Activated CD4-positive, alpha-beta T cell treated with anti-CD3 and anti-CD28 coated beads, Interleukin-2, Interleukin-6, amounts not matched to agents 100 ng/mL and 50 ng/mL, durations not matched to agents 16 hours and 8 hours (primary cell): ENCODE results near the gene BAG5.
A peak's percentile ranks its signal among the peaks of the same experiment; 100 is the strongest.
"Not testable (repeated sequence)": the region's sequence is repeated elsewhere in the genome, so short reads cannot be mapped to it uniquely, and the experiment has no call there.

Experiments used
- DNase-seq: peaks from one replicate; pipeline ENCODE4 v3.0.0-alpha.2; 2020

Gene BAG5

DNA sequence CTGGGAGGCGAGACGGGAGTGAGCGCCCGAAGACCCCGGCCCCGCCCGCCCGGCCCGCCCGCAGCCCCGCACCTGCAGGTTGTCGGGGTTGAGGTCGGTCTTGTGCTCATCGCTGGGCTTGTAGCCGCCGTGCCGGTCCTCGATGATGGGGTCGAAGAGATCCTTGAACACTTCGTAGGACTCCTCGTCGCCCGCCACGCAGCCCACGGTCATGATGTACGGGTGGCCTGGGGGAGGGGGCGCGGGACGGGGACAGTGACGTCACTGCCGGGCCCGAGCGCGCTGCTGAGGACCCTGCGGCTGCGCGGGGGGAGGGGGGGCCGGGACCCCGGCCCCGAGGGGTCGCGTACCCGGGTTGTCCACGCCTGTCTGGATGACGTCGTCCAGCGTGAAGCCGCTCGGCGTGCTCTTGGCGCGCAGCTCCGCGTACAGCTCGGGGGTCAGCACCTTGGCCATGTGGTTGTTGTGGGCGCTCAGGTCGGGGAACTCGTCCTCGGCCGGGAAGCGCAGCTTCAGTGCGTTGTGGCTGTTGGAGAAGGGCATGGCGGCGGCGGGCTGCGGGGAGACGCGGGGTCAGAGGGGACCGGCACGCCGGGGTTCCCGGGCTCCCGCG lies 40.4 kb downstream of the BAG5 start:
- no peak for DNase-seq

DNA sequence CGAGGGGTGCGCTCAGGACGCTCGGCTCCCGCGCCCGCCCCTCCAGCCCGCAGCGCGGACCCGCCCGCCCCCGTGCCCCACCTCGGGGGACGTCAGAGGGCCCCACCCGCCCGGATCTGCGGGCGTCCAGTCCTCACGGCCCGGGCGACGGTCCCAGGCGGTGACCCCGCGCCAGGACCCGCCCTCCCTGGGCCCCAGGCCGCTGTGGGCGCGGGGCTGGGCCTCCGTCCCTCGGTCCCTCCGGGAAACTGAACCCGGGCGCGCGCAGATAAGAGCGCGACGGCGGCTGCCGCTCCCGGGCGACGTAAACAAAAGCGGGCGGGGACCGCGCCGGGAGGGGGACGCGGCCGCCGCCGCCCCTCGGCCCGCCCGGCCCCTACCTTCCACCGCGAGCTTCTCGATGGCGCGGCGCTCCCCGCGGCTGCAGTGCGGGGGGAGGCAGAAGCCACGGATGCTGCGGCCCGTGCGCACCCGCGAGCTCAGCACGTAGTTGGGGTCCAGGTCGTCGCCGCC lies 41.0 kb downstream of the BAG5 start:
- no peak for DNase-seq

DNA sequence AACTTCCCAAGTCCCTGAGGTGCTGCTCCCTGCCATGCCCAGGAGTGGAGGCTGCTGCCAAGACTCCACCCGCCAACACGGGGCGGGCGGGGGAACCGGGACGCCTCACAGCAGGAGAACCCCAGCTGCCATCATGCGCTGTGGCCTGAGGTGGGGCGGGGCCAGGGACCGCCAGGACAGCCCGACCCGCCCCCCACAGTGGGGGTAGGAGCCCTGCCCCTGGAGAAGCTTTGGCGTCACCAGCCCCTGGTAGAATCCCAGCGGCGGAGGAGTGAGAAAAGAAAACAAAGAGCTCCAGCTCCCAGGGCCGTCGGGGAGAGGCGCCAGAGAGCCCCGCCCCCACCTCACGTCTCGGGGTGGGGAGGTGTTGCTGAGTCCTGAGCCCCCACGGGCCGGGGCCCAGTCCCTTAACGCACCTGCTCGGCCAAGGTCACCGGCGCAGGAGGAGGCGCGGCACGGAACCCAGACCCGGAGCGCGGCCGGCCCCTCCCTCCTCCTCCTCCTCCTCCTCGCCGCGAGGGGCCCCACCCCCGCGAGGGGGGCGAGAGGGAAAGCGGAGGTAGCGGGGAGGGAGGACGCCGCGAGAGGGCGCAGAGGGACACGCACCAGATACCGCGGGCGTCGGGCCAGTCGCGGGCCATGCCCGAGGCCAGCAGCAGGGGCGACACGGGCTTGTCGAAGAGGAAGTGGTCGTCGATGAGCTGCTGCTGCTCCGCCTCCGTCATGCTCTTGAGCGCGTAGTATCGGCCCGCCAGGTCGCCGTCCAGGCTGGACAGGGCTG lies 41.6 kb downstream of the BAG5 start:
- peak; percentile 61 for DNase-seq

DNA sequence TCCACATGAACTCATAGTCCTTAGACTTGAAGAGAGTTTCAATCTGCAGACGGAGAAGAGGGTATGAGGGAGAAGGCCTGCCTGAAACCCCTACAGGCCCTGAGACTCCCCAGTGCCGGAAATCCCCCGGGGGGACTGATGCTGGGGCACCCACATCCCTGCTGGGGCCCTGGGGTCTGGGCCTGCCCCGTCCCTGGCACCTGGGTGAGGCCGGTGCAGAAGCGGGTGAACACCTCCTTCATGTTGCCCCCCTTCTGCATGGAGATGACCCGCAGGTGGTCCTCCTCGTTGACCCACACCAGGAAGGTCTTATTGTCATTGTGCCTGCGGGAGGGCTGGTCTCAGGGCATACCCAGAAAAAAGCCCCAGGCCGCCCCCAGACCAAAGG lies 42.2 kb downstream of the BAG5 start:
- no peak for DNase-seq

DNA sequence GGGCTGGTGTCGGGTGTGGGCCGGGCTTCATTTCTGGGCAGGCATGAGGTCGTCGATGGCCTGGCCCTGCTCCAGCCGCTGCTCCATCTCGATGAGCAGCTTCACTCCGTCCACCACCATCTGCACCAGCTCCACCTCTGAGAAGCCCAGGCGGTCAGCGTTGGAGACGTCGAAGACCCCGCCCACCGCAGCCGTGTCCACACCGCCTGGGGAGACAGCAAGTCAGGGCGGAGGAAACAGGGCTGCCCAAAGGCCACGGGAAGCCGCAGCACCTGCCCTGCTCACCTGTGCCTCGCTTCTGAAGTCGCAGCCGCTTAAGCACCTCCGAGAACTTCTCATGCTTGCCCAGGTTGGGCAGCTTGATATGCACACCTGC lies 42.6 kb downstream of the BAG5 start:
- DNase-seq, result no peak

DNA sequence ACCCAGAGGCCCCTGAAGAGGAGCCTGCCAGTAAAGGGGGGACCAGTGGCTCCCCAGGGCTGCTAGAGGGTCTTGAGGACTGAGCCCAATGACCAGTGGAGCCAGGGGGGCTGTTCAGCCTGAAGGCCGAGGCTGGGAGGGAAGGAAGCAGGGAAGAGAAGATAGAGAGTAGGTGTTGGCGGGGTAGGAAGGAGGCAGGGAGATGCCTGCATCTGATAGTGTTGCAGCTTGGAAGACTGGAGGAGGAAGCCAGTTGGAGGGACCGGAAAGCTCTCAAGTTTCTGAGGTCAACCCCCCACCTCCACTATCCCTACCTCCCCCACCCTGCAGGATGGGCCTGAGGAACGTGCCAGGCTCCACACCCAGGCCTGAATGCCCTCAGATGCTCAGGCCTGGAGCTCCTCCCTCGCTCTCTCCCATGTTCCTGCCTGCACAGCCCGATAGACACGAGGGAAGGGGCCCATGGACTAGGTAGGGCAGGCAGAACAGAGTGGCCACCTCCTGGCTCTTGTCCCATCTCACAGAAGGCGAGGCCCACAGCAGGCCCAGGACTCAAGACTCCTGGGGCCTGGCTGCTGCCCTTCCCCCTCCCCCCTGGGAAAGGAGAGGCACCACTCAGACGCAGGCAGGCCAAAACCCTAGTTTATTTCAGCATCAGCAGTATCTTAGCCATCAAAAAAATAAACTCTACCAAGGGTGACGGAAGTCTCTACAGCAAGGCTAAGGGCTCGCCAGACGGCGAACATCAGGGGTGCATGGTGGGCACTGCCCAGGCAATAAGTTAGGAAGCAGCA lies 43.2 kb downstream of the BAG5 start:
- DNase-seq, result no peak

DNA sequence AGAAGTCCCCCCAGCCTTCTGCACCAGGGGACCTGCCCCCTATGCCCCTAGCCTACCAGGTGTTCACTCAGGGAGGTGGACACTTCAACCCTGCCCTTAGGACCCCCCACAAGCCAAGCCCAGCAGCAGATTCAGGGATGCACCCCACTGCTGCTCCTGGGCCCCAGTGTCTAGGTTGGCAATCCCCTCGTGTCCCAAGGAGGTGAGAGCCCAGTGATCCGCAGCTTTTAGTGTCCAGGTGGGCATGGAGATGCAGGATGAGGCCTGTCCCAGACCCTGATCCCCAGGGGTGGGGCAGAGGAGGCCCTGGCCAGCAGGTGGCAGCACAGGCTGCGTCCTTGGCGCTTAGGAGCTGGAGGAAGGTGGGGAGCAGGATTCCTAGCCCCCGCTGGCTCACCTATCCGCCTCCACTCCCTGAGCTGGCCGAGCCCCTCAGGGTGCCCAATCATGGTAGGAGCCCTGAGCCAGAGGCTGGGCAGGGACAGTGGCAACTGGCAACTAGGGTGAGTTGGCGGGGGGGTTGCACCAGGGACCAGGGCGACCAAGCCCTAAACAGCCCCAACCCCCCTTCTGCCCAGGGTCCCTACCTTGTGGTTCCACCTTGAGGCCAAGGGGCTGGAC lies 43.9 kb downstream of the BAG5 start:
- peak; percentile 62 for DNase-seq

DNA sequence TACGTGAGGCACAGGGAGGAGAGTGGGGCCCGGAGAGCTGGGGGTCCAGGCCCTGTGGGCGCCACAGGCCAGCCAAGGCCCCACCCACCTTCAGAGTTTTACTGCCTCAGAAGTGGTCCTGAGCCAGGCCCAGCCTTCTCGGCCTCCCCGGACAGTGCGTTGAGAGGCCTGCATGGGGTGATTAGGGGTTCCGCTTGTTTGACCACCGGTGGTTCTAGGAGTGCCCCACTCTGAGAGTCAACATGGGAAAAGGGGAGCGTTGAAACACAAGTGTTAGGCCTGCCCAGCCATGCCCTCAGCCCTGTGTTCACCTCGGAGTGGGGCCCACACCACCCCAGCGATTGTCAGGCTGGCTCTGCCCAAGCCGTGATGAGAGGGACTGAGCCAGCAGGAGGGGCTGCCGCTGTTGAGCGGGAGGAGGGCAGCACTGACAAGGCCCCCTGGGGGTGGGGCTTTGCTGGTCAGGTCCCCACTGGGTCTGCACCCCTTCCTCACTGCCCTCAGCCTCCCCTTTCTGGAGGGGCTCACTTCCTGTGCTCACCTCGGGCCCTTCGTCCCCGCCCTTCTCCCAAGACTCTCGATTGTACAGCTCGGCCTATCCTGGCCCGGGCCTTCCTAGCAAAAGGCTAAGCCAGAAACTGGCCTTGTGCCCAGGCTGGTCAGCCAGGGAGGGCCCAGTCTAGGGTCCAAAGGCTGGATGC lies 44.6 kb downstream of the BAG5 start:
- no peak for DNase-seq

DNA sequence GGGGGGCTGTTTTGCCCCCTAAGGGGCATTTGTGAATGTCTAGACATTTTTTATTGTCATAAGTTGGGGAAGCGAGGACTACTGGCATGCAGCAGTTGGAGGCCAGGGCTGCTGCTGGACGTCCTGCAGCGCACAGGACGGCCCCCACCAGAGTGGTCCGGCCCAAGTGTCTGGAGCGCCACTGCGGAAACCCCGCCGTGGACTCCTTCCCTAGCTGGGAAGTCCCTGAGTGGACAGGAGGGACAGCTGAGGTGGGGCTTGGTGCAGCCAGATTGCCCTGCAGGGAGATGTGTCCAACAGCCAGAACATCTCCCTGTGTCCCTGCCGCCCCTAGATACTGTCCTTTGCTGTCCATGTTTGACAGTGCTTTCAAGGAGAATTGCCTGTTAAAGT lies 45.3 kb downstream of the BAG5 start:
- DNase-seq, result no peak

DNA sequence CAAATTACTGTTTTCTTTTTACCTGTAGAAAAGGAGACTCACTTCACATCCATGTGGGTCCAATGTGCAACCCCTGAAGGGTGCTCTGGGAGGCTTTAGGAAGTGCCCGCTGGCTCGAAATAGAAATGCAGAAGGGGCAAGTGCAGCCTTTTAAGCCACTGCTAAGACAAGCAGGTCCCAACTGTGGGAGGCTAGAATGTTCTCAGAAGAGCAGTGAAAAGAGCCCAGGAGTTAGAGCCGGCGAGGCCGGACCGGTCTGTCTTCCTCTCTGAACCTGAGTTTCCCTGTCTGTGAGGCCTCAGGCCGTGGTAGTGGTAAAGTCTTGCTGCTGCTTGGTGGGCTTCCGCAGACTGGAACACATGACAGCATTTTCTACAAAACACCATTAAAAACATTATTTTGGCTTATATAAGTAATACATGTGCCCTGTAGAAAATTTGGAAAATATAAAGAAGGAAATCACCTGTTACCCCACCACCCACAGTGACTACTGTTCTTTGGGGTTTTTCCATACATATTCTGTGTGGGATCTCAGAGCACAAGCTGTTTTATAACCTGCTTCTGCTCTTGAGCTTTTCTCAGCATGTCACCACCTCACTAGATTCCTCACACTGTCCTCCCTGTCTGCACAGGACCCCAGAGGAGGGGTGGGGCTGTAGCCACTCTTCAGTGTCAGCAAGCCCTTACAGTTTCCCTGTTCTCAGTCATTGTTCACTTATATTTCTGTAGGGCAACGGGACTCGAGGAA lies 45.9 kb downstream of the BAG5 start:
- DNase-seq, result no peak

DNA sequence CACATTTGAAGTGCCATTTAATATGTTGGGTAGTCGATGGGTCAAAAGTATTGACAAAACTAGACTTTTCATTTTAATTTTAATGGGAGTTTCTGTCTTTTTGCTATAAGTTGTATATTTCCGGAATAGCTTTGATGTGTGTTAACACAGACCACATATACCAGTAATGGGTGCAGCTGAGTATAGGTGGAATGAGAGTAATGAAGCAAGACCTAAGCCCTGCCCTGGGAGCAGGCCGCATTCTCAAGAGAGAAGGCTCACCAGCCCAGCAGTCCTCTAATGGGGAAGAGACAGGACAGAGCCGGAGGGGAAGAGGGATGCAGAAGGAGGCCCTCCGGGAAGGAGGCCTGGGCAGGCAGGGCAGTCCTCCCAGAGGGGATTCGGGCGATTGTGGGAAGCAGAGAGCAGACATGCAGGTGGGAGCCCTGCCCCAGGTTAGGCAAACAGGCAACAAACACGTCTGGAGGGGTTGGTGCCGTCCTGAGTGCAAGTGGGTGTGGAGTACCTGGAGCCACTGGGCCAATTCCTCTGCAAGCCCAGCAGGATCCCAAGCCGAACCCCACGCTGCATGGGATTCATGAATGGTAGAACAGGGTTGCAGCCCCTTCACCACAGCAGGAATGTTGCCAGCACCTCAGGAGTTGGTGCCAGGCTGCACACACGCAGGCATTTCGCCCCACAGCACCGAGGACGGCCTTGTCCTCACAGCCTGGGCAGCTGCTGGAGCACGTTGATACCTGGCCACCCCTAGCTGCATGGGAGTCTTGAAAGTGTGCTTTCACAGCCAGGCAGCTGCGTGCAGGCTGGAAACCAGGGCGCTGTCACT lies 47.6 kb downstream of the BAG5 start:
- no peak for DNase-seq

DNA sequence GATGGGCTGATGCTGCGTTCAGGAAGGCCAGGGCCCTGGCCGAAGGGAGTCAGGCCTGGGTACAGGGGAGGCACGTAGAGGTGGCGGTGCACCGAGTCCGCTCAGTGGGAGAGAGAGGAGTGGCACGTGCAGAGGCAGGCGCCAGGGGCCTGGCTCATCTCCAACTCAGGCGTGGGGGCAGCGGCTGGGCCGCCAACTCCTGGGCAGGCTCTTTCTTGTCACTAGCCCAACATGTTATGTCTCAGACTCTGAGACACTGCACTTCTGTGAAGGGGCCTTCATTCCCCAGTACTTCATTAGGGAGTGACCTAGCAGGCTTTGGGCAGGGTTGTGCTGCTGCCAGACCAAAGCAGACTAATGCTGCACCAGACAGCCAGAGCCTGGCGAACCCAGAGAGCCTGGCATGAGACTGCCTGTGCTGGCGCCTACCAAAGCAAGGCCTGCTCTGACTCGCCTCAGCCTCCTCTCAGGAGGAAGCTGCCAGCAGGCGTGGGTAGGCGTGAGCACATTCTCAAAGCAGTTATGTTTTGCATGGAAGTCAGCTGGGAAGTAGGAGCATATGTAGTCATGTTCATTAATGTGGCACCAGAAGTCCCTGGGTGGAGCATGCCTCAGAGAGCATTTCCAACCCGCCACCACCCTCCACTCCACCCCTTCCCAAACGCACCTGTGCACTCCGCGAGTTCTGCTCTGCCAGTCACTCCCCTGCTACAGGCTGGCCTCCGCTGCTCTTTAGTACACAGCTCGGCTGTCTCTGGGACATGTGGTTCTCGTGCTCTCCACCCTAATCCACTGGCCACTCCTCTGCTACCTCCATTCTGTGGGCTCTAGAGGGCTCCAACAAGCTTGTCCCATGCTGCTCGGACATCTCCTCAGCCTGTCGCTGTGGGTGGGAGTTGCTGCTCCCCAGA lies 49.5 kb downstream of the BAG5 start:
- DNase-seq, result no peak

DNA sequence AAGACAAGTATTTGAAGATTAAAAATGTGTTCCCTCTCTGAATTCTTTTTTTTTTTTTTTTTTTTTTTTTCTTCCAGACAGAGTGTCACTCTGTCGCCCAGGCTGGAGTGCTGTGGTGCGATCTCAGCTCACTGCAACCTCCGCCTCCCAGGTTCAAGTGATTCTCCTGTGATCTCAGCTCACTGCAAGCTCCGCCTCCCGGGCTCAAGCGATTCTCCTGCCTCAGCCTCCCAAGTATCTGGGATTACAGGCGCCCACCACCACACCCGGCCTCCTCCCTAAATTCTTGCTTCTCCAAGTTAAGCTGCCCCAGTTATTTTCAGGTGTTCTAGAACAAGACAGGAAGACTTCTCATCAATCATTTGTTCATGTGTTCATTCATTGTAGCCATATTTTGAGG lies 50.3 kb downstream of the BAG5 start:
- DNase-seq, result not testable (repeated sequence)

DNA sequence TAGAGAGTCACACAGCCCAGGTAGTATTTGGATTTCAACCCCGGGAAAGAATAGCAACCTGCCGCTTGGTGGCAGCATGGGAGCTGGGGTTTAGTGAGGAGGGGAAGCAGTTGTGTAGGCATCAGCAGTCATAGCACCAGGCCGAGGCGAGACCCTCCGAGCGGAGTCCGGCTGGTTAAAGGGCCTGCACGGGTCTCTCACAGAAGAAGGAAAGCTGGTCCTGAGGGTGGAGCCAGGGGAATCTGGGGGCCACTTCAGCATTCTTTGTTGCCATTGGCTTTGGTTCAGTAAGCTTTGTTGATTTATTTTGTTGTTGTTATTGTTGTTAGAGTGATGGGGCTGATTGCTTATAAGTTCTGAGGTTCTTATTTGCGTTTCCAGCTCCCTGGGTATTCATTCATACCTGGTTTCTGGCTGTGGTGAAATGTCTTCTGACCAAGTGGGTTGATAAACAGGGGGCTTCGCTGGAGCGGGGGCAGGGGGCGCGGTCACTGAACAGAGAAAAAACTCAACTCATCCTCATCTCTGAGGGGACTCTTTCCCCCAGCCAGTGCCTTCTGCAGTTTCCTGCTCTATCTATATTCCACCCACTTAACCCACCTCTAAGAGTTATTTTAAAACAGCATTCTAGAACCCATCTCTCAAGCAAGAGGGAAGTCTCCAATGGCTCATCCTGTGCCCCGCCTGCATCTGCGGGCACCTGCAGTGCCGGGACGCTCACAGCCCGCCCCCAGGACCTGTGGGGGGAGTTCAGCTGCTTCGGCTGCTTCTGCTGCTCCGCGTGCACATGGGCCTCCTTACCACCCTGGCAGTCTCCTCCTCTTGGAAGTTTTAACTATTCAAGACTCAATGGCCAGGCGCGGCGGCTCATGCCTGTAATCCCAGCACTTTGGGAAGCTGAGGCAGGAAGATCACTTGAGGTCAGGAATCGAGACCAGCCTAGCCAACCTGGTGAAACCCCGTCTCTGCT lies 51.4 kb downstream of the BAG5 start:
- DNase-seq, result no peak

DNA sequence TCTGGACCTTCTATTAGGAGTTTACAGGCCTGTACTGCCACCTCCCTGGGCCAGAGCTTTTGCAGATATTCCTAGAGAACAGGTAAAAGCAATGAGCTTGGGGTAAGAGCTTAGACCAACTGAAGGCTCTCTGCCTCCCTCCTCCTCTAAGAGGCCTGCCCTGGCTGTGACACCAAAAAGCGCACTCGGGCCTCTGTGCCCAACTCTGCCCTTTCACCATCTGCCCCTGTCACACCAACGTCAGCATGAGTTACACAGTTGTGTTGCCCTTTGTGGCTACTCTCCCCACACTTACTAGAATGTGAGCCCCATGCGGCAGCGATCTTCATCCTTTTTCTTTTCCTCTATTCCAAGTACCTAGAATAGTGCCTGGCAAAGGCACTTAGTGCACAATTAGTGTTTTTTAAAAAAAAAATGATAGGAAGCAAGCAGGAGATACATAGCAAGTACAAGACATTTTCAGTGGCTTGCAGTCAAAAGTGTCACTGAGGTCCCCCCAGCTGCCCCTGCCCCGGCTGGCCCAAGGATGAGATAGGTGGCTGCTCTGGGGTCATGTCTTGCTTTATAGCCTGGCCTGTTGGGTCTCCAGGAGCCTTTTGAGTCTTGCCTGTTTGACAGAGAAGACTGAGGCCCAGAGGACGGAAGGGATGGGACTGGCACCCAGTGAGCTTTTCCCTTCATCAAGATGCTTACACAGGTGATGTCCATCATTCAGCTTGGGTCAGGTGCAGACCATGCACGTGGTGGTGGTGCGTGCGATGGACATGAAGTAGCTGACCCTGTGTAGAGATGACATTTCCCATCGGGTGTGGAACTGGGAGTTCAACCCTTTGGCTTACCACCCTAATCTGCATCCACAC lies 52.4 kb downstream of the BAG5 start:
- no peak for DNase-seq

DNA sequence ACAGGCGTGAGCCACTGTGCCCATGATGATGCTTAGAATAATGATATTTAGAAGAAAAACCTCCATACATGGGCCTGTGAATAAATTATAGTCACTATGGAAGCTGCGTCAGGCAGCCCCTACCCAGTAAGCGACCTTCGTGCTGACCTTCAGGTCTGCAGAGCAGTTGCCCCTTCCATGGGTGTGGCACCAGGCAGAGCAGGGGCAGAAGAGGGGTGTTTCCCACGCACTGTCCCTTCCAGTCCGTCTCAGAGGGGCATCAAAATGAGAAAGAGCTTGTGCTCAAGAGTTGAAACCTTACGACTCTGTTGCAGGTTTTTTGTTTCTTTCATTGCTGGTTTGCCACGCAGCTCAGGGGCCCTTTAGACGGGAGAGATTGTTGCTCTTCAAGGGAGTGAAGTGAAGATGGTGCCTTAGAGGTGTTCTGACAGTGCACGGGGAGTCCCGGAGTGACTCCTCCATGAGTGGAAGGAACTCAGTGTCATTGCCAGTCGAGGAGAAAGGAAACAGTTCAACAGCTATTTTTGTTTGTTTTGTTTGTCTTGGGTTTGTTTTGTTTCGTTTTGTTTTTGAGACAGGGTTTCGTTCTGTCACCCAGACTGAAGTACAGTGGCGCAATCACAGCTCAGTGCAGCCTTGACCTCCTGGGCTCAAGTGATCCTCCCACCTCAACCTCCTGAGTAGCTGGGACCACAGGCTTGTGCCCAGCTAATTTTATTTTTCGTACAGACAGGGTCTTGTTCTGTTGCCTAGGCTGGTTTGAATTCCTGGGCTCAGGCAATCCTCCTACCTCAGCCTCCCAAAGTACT lies 53.7 kb downstream of the BAG5 start:
- DNase-seq, result no peak

DNA sequence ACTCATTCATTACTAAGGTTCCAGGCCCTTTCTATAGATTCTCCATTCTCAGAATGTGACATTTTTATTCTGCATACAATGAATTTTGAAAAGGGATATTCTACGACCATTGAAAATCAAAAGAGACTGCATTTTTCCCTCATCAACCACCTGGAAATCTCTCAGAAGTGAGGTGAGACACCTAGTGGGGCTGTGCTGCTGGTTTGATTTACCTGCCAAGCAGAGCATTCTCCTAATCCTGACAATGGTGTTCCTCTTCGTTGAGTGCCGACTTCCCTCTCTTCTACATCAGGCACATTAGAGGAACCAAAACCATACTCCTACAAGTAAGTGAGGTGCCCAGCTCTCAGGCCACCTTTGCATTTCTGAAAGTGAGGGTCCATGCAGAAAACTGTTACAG lies 54.7 kb downstream of the BAG5 start:
- DNase-seq, result no peak
